Endothelial cell (in vitro differentiated cells): ENCODE data around the gene OR10A5. TPM values are rescaled to one million over a fixed set of nuclear protein-coding genes. Genes with fewer than 3 reads are reported as not detected.
"Not testable (repeated sequence)": the region's sequence is repeated elsewhere in the genome, so short reads cannot be mapped to it uniquely, and the experiment has no call there.

ENCODE experiments used
- DNase-seq: peaks from one replicate; pipeline ENCODE4 v3.0.0; 2021; ENCODE audit warnings: low spot score
- H3K27ac Mint-ChIP-seq: one replicate; pipeline ENCODE4 v1.8.0; 2021; ENCODE audit warnings: mixed read lengths, inconsistent platforms; ENCODE audit not compliant: unreplicated experiment
- H3K27me3 Mint-ChIP-seq: one replicate; pipeline ENCODE4 v1.8.0; 2021; ENCODE audit warnings: mild to moderate bottlenecking, moderate library complexity, mixed read lengths, inconsistent platforms; ENCODE audit not compliant: unreplicated experiment
- H3K36me3 Mint-ChIP-seq: one replicate; pipeline ENCODE4 v1.8.0; 2021; ENCODE audit warnings: mild to moderate bottlenecking, low read depth, mixed read lengths, inconsistent platforms; ENCODE audit not compliant: unreplicated experiment
- H3K4me1 Mint-ChIP-seq: one replicate; pipeline ENCODE4 v1.8.0; 2021; ENCODE audit warnings: mild to moderate bottlenecking, mixed read lengths, inconsistent platforms; ENCODE audit not compliant: unreplicated experiment
- H3K4me3 Mint-ChIP-seq: one replicate; pipeline ENCODE4 v1.8.0; 2021; ENCODE audit warnings: mild to moderate bottlenecking, mixed read lengths, inconsistent platforms; ENCODE audit not compliant: unreplicated experiment
- H3K9me3 Mint-ChIP-seq: one replicate; pipeline ENCODE4 v1.8.0; 2021; ENCODE audit warnings: mixed read lengths, inconsistent platforms; ENCODE audit not compliant: unreplicated experiment
- long read RNA-seq: library from polyadenylated mRNA; unstranded; transcript quantifications from one replicate; pipeline ENCODE4 v2.0.0, GENCODE V29; 2020; ENCODE audit not compliant: unreplicated experiment
- total RNA-seq: library from RNA; stranded (reverse); fragmentation: NEBNext Ultra II Directional; extraction: Animal tissue kit (Norgen Biotek cat#: 25700); gene quantifications from one replicate; pipeline ENCODE4 v1.2.1, GENCODE V29; 2021; ENCODE audit not compliant: unreplicated experiment
- TF ChIP-seq, protein P1 (sequence below): fragments of 200-600 bp; sonication (generic); IDR thresholded peaks from one replicate; pipeline ENCODE4 v1.5.0; 2021; ENCODE audit warnings: antibody characterized with exemption; ENCODE audit not compliant: unreplicated experiment

OR10A5 gene, protein sequence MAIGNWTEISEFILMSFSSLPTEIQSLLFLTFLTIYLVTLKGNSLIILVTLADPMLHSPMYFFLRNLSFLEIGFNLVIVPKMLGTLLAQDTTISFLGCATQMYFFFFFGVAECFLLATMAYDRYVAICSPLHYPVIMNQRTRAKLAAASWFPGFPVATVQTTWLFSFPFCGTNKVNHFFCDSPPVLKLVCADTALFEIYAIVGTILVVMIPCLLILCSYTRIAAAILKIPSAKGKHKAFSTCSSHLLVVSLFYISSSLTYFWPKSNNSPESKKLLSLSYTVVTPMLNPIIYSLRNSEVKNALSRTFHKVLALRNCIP
- total RNA-seq: not detected
- long read RNA-seq: 0 reads

DNA sequence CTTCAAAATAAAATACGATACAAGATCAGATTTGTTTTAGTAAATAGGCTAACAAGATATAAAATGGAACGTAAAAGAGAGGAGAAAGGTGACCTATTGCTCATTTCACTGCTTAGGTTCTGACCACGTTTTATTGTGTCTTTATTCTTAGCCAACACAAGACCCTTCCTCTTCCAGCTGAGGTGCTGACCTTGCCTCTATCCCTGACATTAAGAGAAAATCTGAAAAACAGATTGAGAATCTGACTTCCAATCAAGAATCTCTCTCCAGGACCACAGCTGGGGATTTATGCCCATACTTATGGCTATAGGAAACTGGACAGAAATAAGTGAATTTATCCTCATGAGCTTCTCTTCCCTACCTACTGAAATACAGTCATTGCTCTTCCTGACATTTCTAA, at the start of gene OR10A5:
Gene OR10A5, plus strand, starts transcription at position 301 of the 400 bp plus-strand sequence. Its CDS starts 0 bp downstream, at position 301.
- no peak for DNase-seq
- H3K4me1 Mint-ChIP-seq: peaks cover 9% of the 10 kb centered on the region
- H3K9me3 Mint-ChIP-seq: peaks cover 4% of the 10 kb centered on the region
- peaks cover 16% of the 10 kb centered on the region for H3K36me3 Mint-ChIP-seq
- TF ChIP-seq, protein P1, sequence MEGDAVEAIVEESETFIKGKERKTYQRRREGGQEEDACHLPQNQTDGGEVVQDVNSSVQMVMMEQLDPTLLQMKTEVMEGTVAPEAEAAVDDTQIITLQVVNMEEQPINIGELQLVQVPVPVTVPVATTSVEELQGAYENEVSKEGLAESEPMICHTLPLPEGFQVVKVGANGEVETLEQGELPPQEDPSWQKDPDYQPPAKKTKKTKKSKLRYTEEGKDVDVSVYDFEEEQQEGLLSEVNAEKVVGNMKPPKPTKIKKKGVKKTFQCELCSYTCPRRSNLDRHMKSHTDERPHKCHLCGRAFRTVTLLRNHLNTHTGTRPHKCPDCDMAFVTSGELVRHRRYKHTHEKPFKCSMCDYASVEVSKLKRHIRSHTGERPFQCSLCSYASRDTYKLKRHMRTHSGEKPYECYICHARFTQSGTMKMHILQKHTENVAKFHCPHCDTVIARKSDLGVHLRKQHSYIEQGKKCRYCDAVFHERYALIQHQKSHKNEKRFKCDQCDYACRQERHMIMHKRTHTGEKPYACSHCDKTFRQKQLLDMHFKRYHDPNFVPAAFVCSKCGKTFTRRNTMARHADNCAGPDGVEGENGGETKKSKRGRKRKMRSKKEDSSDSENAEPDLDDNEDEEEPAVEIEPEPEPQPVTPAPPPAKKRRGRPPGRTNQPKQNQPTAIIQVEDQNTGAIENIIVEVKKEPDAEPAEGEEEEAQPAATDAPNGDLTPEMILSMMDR: no peak
- no peaks in the 10 kb centered on the region for H3K27me3 Mint-ChIP-seq
- no peak within 1 kb of the TSS for H3K27ac Mint-ChIP-seq
- no peak within 1 kb of the TSS for H3K4me3 Mint-ChIP-seq

DNA sequence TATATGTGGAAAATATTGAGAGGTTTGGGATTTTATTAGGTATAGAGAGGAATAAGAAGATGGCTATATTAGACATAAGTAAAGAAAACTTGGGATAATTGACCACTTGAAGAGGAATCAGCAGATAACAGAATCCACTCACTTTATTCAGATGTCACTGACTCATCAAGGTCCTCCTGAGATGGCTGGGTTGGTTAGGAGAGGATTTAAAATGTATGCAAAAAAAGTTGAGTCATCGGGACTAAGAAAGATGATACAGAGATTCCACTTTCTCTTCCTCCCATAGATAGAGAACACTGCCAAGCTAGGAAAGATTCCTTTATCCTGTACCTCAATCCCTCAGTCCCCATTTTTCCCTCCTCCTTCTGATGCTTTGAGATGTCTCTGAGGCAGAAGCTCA, 46.1 kb upstream of the OR10A5 start, which contains the start of gene OR6A2:
Gene OR6A2, minus strand, starts transcription at position 288 of the 400 bp plus-strand sequence. CDS start 3,981 bp downstream, outside the sequence.
- Mint-ChIP-seq H3K9me3 (no peaks in the 10 kb centered on the region), H3K4me1 (no peaks in the 10 kb centered on the region), H3K27me3 (no peaks in the 10 kb centered on the region), H3K27ac (no peak within 1 kb of the TSS), H3K36me3 (no peaks in the 10 kb centered on the region), H3K4me3 (no peak within 1 kb of the TSS)
- DNase-seq: no peak
- TF ChIP-seq, protein P1: no peak

DNA sequence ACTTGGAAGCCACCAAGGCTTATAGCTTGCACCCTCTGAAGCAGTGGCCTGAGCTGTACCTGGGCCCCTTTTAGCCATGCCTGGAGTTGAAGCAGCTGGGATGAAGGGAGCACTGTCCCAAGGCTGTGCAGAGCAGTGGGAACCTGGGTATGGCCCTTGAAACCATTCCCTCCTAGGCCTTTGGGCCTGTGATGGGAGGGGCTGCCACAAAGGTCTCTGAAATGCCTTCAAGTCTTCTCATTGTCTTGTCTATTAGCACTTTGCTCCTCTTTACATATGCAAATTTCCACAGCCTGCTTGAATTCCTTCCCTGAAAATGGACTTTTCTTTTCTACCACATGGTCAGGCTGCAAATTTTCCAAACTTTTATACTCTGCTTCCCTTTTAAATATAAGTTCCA, 44.4 kb upstream of the OR10A5 start:
- H3K27me3 Mint-ChIP-seq, H3K27ac Mint-ChIP-seq, H3K4me3 Mint-ChIP-seq, DNase-seq, H3K36me3 Mint-ChIP-seq, H3K9me3 Mint-ChIP-seq, H3K4me1 Mint-ChIP-seq: not testable (repeated sequence)

DNA sequence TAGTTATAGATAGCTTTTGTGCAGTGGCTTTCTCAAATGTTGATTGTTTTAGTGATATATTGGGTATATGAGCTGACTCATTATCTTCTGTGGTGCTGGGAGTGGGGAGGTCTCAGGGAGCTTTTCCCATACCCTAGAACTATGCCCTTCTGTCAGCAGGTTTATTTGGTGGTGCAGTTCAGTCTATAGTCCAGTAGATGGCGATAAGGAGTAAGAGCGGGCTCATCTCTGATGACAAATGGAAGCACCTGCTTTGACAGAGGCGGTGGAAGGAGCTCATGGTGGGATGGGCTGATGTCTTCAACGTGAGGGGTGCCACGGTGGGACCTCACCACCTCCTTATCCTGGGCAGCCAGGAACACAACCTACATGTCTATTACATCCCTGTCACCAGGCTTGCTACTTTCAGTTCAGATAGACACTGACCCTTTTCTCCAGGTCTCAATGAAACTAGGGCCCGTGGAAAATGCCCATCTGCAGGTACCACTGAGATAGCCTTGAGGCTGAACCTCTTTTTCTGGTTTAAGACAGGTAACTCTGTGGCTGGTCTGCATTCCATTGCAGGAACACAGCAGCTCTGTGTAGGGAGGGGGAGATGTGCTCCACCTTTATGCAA, 33.0 kb upstream of the OR10A5 start:
- no peak overlapping the region for H3K27ac Mint-ChIP-seq
- TF ChIP-seq, protein P1: peak; percentile 90
- DNase-seq: peak; percentile 41
- no peak overlapping the region for H3K4me3 Mint-ChIP-seq
- peaks cover 3% of the 10 kb centered on the region for H3K4me1 Mint-ChIP-seq
- H3K27me3 Mint-ChIP-seq: no peaks in the 10 kb centered on the region
- no peaks in the 10 kb centered on the region for H3K9me3 Mint-ChIP-seq
- peaks cover 1% of the 10 kb centered on the region for H3K36me3 Mint-ChIP-seq

DNA sequence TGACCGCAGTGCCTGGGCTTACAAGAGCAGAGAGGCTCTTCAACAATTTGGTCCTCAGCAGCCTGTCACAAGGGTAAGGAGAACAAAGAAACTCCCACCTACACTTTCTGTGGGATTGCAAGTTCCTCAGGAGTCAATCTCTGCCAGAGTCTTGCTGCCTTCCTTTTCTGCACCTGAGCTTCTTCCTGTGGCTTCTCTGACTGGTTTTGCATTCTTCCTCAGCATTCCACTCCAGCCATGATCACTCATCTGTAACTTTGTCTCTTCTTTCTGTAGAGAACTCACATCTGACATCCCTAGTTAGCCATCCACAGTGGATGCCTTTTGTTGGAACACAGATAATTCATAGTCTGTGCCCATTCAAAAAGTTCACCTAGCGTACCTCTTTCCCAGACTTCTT, 31.8 kb upstream of the OR10A5 start:
- Mint-ChIP-seq H3K27ac (peak overlapping the region; percentile 1), H3K9me3 (no peaks in the 10 kb centered on the region), H3K4me1 (peaks cover 3% of the 10 kb centered on the region), H3K4me3 (no peak overlapping the region), H3K36me3 (peaks cover 3% of the 10 kb centered on the region), H3K27me3 (no peaks in the 10 kb centered on the region)
- no peak for DNase-seq
- TF ChIP-seq, protein P1: no peak
